T follicular helper cell (primary cell): ENCODE results near the gene HBZ.
"Not testable (repeated sequence)": the region's sequence is repeated elsewhere in the genome, so short reads cannot be mapped to it uniquely, and the experiment has no call there.

ENCODE experiments used
- DNase-seq: peaks from one replicate; pipeline ENCODE4 v3.0.0-alpha.2; 2020; ENCODE audit warnings: low read depth
- total RNA-seq, 2 experiments: gene quantifications; one replicate each; lab custom pipeline; 2026; lab: John Stamatoyannopoulos, UW

HBZ gene
- 0 reads per million in 2 experiments for total RNA-seq

DNA sequence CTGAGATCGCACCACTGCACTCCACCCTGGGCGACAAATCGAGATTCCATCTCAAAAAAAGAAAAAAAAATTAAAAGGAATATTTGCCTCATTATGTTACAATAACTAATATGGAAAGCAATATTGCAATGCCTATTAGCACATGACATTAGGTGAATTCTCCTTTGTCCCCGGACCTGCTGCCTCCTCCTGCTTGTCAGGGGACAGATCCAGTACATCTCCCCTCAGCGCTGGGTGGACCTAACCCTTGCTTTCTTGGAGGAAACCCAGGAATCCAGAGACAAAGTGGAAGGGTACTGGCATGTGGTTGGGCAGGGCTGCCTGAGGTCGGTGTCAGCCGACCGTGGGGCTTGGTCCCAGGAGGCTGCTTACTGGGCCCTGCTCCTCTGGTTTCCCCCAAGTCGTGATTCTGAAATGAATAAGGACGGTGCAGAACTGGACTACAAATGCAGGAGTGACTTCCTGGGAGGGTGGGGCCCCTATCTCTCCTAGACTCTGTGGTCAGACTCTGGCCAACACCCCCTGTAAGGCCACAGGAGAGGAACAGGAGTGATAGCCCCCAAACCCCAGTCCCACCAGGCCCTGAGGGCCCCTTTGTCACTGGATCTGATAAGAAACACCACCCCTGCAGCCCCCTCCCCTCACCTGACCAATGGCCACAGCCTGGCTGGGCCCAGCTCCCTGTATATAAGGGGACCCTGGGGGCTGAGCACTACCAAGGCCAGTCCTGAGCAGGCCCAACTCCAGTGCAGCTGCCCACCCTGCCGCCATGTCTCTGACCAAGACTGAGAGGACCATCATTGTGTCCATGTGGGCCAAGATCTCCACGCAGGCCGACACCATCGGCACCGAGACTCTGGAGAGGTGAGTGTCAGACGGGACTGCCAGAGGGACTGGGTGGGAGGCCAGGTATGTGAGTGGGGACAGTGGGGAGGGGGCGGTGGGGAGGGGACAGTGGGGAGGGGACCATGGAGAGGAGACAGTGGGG lies at the start of gene HBZ:
Gene HBZ, plus strand, starts transcription at position 504 of the 988 bp plus-strand sequence. Its CDS starts 266 bp downstream, at position 770.
- DNase-seq, result no peak

DNA sequence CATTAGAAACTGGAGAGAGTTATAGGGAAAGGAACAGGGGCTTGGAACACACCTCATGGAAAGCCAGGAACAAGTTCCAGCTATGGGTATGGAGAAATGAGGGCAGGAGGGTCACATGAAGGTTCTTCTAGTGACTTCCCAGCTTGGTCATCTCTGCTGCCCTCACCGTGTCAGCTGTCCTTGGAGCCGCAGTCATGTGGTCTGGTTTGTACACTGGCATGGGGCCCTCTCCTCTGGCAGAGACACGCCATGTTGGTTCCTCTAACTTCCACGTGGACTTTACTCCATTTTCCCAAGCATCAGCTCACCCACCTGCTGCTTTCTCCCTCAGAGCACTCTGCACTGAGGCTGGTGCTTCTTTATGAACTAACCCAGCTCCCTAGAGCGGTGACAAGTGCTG lies 48.1 kb upstream of the HBZ start:
- DNase-seq, result no peak

DNA sequence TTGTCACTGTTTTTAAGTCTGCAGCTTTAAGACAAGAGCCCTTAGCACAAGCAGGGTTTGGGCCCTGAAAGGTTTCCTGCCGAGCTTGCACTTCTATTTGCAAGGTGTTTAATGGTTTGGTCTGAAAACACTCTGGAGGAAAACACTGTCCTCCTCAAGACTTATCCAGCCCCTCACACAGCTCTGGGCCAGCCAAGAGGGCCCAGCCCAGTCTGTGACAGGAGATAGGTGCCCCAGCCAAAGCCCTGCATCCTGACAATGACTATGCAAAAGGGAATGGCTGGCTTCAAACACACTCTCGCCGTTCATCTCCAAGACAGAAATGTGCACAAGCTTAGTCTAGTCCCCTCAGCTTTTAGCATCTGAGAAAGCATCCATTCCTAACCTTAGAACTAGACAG lies 47.5 kb upstream of the HBZ start:
- no peak for DNase-seq

DNA sequence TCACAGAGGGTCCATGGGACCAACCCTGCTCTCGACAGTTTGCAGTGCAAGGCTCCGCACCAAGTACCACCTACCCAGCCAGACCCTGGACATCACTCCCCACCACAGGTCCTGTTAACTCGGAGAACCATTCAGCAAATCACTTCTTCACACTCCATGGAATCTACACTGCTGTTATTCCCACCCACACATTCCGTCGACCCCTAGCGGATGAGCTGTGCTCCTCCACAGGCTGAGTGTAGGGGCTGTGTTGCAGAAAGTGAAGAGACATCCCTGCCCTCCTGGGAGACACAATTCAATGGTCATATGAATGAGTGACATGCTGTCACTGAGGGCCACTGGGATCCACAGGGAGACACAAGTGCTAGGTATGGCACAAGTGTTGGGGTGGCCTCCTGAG lies 46.9 kb upstream of the HBZ start:
- DNase-seq, result no peak

DNA sequence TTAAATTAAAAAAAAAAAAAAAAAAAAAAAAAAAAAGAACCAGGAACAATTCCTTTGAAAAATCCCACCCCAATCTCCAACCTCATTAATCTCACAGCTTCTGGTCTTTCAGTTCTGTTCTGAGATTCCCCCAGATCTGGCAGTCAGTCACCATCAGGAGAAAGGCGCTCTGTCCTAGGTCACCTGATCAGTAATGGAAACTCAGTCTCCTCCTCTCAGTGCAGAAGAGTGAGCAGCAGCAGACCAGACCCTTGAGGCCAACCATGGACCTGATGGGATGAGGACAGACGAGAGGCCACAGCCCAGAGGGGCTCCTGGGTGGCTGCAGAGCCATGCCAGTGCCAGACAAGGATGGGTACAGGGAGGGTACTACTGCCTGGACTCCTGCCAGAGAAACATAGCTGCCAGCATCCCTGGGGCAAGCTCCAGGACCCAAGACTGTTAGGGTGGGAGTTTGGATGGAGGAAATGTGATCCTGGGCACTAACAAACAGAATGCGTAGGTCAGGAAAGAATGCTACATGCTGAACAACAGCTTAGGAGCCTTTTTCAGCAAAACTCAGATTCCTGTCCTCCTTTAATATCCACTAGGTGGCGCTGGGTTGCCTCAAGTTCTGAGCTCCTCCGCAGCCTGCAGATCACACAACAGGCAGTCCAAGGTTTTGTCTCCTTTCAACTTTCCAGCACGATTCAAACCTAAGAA lies 45.7 kb upstream of the HBZ start:
- peak; percentile 31 for DNase-seq

DNA sequence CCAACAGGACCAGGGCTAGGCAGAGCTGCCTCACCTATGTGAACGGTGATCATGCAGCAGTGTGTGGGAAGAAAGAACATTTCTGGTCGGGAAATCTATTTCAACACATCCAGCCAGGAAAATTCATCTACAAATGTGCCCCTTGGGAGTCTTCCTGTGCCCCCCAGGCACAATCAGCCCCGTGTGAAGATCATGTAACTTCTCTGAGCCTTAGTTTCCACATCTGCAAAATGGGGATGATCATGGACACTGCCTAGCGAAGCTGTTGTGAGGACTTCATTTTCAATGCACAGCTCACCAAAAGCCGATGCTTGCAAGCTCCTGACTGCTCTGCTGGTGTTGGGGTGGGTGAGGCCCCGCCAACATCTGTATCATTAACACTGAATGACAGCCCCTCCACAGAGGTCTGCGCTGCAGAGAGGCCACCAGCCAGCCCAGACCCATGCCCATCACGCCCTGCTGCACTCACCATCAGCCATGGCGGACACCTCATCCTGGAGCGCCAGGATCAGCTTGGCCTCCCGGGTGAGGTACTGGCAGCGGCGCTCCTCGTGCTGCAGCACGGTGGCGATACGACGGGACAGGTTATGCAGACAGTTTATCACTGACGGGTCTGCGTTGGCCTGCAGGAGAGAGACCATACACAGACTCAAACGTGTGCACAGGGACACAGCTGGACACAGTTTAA lies 40.1 kb upstream of the HBZ start:
- no peak for DNase-seq

DNA sequence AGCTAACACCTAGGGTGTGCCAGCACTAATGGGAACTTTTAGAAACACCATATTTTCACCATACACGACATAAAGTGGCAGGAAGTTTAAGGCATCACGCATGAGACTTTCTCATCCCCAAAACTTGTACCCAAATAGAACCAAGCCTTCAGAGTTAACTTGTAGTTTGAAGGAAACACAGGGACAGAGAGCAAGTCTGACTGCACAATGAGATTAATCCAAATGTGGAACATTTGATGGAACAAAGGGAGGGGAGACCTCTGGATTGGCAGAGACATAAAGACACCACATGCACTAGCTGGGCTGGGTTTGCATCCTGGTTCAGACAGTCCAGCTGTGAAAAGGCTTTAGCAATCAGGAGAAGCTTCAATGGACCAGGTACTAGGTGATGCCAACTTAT lies 38.1 kb upstream of the HBZ start:
- no peak for DNase-seq

DNA sequence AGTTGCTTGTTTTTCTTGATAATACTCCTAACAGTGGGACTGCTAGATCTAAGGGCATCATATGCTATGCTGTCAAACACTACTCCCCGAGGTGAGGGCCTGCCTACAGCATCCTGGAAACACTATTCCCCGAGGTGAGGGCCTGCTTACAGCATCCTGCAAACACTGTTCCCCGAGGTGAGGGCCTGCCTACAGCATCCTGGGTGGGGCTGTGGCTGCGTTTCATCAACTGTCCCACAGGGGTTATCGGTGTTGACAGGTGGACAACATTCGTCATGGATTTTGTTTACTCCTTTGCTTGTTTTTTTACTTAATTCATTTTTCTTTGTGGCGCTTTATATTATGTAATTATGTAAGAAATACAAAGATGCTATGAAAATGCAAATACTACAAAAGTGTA lies 36.4 kb upstream of the HBZ start:
- no peak for DNase-seq

DNA sequence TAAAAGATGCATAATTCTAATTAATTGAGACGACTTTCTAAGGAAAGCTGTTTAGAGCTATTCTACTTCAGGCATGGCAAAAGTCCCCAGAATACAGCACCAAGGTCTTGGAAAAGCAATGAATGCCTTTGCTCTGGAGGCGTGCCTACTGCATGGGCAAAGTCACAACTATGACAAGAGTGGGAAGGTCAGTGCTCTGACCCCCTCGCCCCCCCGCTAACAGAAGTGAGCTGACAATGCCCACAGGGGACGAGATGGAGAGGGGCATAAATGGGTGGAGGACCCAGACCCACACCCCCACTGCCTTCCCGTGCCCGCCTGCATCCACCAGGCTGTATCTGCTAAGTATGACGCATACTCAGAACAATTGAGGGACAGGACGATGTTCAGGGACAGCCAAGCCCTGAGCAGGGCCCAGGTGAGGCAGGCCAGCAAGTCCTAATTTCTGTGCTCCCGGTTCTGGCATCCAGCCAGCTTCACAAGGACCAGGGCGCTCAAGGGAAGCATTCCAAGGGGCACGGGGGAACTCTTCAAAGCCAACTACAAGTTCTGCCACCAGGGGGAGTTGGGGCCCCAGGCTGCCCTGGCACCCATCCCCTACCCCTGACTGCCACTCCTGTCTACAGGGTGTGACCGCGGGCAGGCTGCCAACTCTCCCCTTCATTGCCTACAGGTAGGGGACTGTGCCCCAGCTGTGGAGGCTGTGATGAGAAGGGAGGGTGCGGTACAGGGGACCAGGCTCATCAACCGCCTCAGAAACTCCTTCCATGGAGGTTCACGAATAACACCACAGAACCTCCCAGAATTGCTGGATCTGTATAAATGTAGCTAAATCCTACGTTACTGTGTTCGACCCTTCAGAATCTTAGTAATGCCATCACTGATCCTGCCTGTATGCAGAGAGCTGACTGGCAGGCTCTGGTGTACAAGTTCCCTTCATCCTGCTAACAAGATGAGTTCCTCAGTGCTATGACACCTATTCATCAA lies 34.8 kb upstream of the HBZ start:
- DNase-seq, result peak; percentile 44

DNA sequence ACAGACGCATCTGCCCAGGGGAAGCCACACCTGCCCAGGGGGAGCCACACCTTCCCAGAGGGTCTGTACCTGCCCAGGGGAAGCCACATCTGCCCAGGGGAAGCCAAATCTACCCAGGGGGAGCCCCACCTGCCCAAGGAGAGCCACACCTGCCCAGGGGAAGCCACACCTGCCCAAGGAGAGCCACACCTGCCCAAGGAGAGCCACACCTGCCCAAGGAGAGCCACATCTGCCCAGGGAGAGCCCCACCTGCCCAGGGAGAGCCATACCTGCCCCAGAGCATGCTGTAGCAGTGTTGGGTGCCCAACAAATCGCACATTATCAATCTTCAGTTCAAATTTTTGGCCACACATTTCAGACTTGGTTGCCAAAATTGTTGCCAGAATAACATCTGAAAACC lies 33.6 kb upstream of the HBZ start:
- no peak for DNase-seq

DNA sequence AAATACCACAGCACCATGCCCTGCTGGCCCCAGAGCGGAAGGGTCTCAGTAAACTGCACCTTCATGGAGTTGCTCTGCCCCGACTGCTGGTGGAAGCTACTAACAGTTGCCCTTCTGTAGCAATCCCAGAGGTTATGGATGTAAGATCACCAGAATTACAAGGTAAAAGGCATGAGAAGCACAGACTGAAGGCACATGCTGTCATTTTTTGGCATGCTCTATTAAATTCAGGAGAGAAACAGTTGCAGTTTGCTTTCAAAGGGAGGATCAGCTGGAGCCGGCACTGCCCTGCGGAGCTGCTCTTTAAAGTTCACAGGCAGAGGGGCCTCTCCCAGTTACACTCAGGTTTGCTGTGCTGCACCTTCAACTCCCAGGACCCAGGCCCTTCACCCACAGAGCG lies 33.1 kb upstream of the HBZ start:
- DNase-seq, result no peak

DNA sequence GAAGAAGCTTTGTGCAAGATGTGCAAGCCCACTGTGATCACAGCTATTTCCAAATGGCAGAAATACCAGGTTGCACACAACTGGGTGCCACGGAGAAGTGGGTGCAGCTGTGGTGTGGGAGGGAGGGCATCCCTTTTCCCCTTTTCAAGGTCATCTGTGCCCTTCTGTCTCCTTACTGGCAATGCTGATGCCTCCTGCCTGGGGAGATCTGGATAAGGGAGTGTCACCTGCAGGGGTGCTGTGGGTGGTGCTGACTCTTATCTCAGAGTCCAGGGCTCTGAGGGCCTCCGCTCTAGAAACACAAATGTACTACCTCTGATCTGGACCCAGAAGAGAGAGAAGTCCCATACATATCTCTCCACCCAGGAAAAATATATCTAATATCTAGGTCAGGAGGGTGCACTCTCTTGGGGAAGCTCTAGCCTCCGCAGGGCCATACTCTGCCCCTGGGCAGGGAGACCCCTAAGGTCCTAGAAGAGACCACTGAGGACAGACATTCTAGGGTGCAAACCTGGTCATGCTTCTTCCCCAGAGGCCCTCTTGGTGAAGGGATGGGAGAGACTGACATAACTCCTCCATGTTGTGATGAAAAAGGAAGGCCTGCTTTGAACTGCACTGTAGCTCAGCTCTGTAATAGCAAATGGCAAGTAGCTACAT lies 32.5 kb upstream of the HBZ start:
- DNase-seq, result no peak

DNA sequence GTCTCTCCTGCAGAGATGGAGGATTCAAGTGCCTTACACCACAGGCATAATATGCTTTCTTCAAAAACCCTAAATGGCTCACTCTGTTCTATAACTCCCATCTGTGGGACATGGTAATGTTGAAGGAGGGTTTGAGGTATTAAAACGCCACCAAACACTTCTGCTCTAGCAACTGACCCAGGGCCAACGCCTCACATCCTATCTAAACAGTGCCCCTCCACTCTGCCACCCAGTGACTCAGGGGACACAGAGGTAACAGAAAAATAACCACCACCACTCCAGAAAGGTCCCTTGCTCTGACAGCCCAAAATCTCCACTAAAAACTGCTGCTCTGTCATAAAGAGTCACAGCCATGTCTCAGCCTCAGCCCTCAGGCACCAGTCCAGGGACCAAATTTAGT lies 31.7 kb upstream of the HBZ start:
- no peak for DNase-seq

DNA sequence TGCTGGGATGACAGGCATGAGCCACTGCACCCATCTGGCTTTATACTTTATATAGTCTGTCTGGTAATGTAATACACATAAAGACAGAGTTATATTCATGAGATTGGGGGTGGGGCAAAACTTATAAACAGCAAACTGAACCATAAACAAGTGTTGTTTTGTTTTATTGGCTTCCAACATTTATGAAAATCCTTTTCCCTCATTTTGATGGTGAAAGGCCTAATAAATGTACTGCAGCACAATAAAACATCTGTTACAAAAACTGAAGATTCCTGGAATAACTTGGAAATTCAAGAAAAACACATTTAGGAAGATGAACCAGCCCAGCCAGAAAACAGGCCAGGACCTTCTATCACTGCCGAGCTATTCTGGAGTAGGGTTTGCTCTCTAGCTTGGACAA lies 30.1 kb upstream of the HBZ start:
- DNase-seq, result no peak

DNA sequence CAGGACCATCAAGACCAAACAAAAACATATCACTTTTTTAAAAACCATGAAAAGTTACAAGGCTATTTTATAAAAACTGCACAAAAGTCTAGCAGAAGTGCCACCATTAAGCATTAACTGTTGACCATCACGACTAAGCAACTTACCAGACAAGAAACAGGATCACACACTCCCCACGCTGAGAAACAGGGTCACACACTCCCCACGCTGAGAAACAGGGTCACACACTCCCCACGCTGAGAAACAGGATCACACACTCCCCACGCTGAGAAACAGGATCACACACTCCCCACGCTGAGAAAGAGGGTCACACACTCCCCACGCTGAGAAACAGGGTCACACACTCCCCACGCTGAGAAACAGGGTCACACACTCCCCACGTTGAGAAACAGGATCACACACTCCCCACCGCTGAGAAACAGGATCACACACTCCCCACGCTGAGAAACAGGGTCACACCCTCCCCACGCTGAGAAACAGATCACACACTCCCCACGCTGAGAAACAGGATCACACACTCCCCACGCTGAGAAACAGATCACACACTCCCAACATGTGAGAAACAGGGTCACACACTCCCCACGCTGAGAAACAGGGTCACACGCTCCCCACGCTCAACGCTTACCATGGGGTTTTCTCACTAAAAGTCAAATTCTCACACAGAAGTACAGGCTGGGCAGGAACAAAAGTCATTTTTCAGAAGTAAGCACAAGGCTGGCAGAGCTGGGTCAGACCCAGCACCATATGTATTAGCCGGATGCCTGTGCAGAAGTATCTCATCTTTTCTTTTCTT lies 28.7 kb upstream of the HBZ start:
- DNase-seq, result not testable (repeated sequence)

DNA sequence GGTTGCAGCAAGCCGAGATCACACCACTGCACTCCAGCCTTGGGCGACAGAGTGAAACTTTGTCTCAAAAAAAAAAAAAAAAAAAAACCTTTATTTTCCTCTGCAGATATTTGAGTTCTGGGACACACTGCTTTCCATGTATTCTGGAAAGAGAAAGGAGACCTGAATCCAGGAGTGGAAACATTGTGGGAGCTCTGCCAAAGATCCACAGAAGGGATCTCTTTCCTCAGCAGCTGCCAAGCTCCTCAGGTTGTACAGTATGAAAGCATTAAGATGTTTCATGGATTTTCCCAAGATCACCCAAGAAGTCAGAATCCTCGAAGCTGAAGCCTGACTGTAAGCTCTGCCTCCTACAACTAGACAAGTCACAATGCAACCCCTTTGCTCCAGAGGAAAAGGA lies 27.4 kb upstream of the HBZ start:
- no peak for DNase-seq

DNA sequence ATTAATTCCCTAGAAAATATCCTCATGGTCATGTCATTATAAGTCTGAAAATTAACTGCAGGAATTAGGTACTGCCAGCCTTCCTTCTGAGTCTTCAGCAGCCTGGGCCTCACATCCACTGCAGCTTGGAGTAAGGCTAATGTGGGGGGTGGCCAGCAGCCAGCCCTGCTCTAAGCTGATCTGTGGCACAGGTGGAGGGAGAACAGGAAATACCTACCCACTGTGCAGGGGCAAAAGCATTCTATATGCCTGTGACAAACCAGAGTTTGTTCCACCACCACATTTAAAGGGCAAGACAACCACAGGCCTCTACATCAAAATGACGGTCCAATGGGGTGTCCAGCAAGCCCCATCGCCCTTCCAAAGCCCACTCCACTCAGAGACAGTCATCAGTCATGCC lies 23.4 kb upstream of the HBZ start:
- no peak for DNase-seq

DNA sequence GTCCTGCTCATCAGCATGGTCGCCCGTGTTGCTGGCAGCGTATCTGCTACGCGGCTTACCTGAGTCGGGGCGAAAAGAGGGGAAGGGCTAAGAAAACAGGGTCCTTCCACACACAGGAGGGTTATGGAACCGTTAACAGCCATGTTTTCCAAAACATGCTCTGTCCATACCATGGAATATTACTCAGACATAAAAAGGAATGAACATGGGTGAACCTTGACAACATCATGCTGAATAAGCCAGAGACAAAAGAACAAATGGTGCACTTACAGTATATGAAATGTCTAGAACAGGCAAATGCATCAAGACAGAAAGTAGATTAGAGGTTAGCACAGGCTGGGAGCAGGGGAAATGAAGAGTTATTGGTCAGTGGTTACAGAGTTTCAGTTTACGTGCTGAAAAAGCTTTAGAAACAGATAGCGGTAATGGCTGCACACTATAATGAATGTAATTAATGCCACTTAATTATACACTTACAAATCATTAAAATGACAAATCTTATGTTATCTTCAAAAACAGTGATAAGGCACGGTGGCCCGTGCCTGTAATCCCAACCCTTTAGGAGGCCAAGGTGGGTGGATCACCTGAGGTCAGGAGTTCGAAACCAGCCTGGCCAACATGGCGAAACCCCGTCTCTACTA lies 21.8 kb upstream of the HBZ start:
- no peak for DNase-seq

DNA sequence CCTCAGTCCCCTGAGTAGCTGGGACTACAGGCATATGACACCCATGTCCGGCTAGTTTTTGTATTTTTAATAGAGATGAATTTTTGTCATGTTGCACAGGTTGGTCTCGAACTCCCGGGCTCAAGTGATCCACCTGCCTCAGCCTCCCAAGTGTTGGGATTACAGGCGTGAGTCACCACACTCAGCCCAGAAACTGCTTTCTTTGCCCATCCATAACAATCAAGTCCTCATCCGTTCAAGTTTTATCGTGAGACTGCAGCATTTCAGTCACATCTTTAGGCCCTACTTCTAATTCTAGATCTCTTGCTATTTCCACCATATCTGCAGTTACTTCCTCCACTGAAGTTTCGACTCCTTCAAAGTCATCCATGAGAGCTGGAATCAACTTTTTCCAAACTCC lies 20.3 kb upstream of the HBZ start:
- no peak for DNase-seq
